Endothelial cell (in vitro differentiated cells): ENCODE results near the gene SLC9A9. TPM values are rescaled to one million over a fixed set of nuclear protein-coding genes. Genes with fewer than 3 reads are reported as not detected.

Experiments used
- DNase-seq: peaks from one replicate; pipeline ENCODE4 v3.0.0; 2021; ENCODE audit warnings: low spot score
- H3K27ac Mint-ChIP-seq: one replicate; pipeline ENCODE4 v1.8.0; 2021; ENCODE audit warnings: mixed read lengths, inconsistent platforms; ENCODE audit not compliant: unreplicated experiment
- H3K27me3 Mint-ChIP-seq: one replicate; pipeline ENCODE4 v1.8.0; 2021; ENCODE audit warnings: mild to moderate bottlenecking, moderate library complexity, mixed read lengths, inconsistent platforms; ENCODE audit not compliant: unreplicated experiment
- H3K36me3 Mint-ChIP-seq: one replicate; pipeline ENCODE4 v1.8.0; 2021; ENCODE audit warnings: mild to moderate bottlenecking, low read depth, mixed read lengths, inconsistent platforms; ENCODE audit not compliant: unreplicated experiment
- H3K4me1 Mint-ChIP-seq: one replicate; pipeline ENCODE4 v1.8.0; 2021; ENCODE audit warnings: mild to moderate bottlenecking, mixed read lengths, inconsistent platforms; ENCODE audit not compliant: unreplicated experiment
- H3K4me3 Mint-ChIP-seq: one replicate; pipeline ENCODE4 v1.8.0; 2021; ENCODE audit warnings: mild to moderate bottlenecking, mixed read lengths, inconsistent platforms; ENCODE audit not compliant: unreplicated experiment
- H3K9me3 Mint-ChIP-seq: one replicate; pipeline ENCODE4 v1.8.0; 2021; ENCODE audit warnings: mixed read lengths, inconsistent platforms; ENCODE audit not compliant: unreplicated experiment
- total RNA-seq: library from RNA; stranded (reverse); fragmentation: NEBNext Ultra II Directional; extraction: Animal tissue kit (Norgen Biotek cat#: 25700); gene quantifications from one replicate; pipeline ENCODE4 v1.2.1, GENCODE V29; 2021; ENCODE audit not compliant: unreplicated experiment
- TF ChIP-seq, protein P1 (sequence below): fragments of 200-600 bp; sonication (generic); IDR thresholded peaks from one replicate; pipeline ENCODE4 v1.5.0; 2021; ENCODE audit warnings: antibody characterized with exemption; ENCODE audit not compliant: unreplicated experiment

The SLC9A9 gene
- total RNA-seq, 1 donor from 2014 or later, result 7.9 TPM

DNA sequence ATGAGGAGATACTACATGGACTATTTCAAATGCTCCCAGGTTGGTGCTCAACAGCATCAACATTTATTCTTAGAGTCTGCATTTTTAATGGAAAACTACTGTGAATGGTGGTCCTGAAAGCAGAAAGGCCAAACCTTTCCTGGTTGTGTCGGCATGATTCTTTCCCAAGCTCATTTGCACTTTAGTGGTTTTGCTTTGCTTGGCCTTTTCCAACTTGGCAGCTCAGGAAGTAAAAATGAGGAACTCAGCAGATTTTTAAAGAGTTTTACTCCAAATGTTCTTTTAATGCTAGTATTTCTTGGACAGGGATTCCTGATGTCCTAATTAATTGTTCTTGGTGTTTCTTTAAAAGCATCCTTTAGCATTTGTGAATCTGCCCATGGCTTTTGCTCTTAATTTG is 197.4 kb downstream of the SLC9A9 start:
- Mint-ChIP-seq H3K27ac (no peak overlapping the region), H3K4me1 (peaks cover 10% of the 10 kb centered on the region), H3K4me3 (no peak overlapping the region), H3K36me3 (no peaks in the 10 kb centered on the region), H3K9me3 (no peaks in the 10 kb centered on the region), H3K27me3 (peaks cover 2% of the 10 kb centered on the region)
- TF ChIP-seq, protein P1, sequence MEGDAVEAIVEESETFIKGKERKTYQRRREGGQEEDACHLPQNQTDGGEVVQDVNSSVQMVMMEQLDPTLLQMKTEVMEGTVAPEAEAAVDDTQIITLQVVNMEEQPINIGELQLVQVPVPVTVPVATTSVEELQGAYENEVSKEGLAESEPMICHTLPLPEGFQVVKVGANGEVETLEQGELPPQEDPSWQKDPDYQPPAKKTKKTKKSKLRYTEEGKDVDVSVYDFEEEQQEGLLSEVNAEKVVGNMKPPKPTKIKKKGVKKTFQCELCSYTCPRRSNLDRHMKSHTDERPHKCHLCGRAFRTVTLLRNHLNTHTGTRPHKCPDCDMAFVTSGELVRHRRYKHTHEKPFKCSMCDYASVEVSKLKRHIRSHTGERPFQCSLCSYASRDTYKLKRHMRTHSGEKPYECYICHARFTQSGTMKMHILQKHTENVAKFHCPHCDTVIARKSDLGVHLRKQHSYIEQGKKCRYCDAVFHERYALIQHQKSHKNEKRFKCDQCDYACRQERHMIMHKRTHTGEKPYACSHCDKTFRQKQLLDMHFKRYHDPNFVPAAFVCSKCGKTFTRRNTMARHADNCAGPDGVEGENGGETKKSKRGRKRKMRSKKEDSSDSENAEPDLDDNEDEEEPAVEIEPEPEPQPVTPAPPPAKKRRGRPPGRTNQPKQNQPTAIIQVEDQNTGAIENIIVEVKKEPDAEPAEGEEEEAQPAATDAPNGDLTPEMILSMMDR, result no peak
- no peak for DNase-seq

DNA sequence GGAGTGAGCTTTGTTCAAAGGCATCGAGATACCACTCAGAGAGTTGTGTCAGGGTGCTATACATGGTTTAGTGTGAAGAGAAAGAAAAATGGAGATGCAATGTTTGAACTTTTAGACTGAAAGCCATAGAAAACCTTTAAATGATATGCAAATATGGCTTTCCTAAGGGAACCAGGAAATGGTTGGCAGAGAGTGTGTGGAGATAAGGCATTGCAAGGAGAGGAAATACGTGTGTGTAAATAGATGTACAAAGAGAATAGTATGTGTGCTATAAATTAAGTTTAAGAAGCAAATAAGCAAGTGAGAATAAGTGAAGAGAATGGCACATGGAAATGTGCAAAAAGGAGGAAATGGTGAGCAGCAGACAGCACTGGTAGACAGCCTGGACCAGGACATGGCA is 198.1 kb downstream of the SLC9A9 start:
- Mint-ChIP-seq H3K4me3 (no peak overlapping the region), H3K27ac (no peak overlapping the region), H3K9me3 (no peaks in the 10 kb centered on the region), H3K36me3 (no peaks in the 10 kb centered on the region), H3K4me1 (peaks cover 10% of the 10 kb centered on the region), H3K27me3 (peaks cover 2% of the 10 kb centered on the region)
- TF ChIP-seq, protein P1, result no peak
- DNase-seq, result no peak

DNA sequence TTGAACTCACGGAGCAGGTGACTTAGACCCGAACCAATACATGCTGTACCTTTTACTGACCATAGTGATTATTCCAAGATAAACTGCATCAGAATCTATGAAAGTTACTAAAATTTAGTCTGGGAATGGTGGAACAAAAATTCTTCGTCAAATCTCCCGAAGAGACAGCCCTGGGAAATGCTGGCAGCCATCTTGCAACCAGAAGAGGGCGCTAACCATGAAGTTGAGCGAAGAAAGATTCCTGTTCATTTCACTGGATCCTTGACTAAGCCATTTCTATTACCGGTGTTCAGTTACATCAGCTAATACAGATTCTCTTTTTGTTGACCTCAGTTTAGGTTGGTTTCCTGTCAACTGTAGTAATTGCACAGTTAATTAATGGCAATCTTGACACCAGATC is 199.6 kb downstream of the SLC9A9 start:
- H3K9me3 Mint-ChIP-seq, result no peaks in the 10 kb centered on the region
- peaks cover 14% of the 10 kb centered on the region for H3K4me1 Mint-ChIP-seq
- no peaks in the 10 kb centered on the region for H3K36me3 Mint-ChIP-seq
- peak; percentile 49 for DNase-seq
- no peak overlapping the region for H3K27ac Mint-ChIP-seq
- H3K27me3 Mint-ChIP-seq, result peaks cover 2% of the 10 kb centered on the region
- TF ChIP-seq, protein P1, result peak; percentile 58
- H3K4me3 Mint-ChIP-seq, result no peak overlapping the region

DNA sequence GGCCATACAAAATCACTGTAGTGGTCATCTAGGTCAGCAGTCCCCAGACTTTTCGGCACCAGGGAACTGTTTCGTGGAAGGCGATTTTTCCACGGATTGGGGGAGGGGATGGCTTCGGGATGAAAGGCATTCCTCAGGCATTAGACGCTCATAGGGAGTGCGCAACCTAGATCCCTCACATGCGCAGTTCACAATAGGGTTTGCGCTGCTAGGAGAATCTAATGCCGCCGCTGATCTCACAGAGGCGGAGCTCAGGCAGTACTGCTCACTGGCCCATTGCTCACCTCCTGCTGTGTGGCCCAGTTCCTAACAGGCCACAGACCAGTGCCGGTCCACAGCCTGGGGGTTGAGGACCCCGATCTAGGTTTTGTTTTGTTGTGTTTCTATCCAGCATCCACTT is 200.1 kb downstream of the SLC9A9 start:
- TF ChIP-seq, protein P1, result no peak
- Mint-ChIP-seq H3K27me3 (peaks cover 2% of the 10 kb centered on the region), H3K27ac (no peak overlapping the region), H3K36me3 (no peaks in the 10 kb centered on the region), H3K4me1 (peaks cover 14% of the 10 kb centered on the region), H3K9me3 (no peaks in the 10 kb centered on the region), H3K4me3 (no peak overlapping the region)
- no peak for DNase-seq

DNA sequence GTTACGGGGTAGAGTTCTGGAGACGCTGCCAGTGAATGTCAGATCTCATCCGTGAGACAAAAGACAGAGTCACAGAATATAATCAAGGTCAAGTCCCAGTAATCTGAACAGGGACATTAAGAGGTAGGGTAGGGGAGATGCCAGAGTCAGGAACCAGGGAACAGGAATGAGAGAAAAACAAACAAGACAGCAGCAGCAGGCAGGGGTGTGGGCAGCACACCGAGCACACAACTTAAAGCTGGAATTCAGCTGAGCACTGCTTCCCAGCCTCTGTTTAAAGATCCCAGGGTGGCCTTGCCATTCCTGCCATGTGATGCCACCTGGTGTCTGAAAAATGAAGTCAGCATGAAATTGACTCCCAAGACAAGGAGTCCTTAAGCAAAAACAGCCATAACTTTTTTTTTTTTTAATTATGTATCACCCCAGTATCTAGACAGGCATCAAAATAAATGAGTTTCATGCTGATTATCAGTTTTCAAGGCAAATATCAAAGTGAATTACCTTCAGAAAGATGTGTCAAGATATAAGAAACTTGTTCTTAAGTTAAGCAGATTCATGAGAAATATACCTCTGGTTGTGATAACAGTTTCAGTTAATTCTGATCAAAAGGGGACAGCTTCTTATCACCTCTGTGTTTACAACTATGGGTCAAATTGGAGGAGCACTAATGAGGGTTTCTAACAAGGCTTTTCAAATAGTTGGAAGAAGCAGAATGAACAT is 203.7 kb downstream of the SLC9A9 start:
- Mint-ChIP-seq H3K36me3 (no peaks in the 10 kb centered on the region), H3K9me3 (no peaks in the 10 kb centered on the region), H3K4me3 (no peak overlapping the region), H3K4me1 (peaks cover 4% of the 10 kb centered on the region), H3K27ac (no peak overlapping the region), H3K27me3 (no peaks in the 10 kb centered on the region)
- TF ChIP-seq, protein P1, result peak; percentile 59
- peak; percentile 65 for DNase-seq
